ENCODE data around the gene SIRT7. TPM values are rescaled to one million over a fixed set of nuclear protein-coding genes. Genes with fewer than 3 reads are reported as not detected.

SIRT7 gene
- total and polyA plus RNA-seq, 7 donors, result 11.4 to 62.2 (median 28.8) TPM

- TF ChIP-seq POLR2AphosphoS5 (IDR thresholded peaks at IDR 0.05) (no peak), POLR2A (IDR thresholded peaks at IDR 0.05) (no peak), CTCF (IDR thresholded peaks at IDR 0.05) (no peak), EP300 (IDR thresholded peaks at IDR 0.05) (no peak)
- no peaks in the 10 kb centered on the region for H3K9me3 ChIP-seq
- no peak overlapping the region for H3K4me3 ChIP-seq
- peaks cover 4 to 68% (median 34%) of the 10 kb centered on the region in 4 donors for H3K36me3 ChIP-seq
- H3K27ac ChIP-seq, result no peak overlapping the region
- WGBS, 2 donors, result 95 to 96% methylated on average over 9 of the region's 9 CpGs
- intact Hi-C loops (cut with DNase I), result no loop called here
- H3K27me3 ChIP-seq, result peaks cover 4 to 27% (median 23%) of the 10 kb centered on the region in 3 donors
- H3K4me1 ChIP-seq, result peaks cover 0 to 15% (median 14%) of the 10 kb centered on the region in 4 donors
- no peak for DNase-seq
These were observed 19.1 kb downstream of the SIRT7 start for GRCh38 chr17:81898885-81899284.

- H3K4me3 ChIP-seq, result no peak overlapping the region
- no peaks in the 10 kb centered on the region for H3K9me3 ChIP-seq
- intact Hi-C loops (cut with DNase I), result no loop called here
- H3K27me3 ChIP-seq, result peaks cover 4 to 24% (median 23%) of the 10 kb centered on the region in 3 donors
- DNase-seq, result no peak
- no peak overlapping the region for H3K27ac ChIP-seq
- no peak for TF ChIP-seq POLR2AphosphoS5 (IDR thresholded peaks at IDR 0.05)
- no peak for TF ChIP-seq POLR2A (IDR thresholded peaks at IDR 0.05)
- TF ChIP-seq EP300 (IDR thresholded peaks at IDR 0.05), result no peak
- 94 to 95% methylated on average over 19 of the region's 19 CpGs for WGBS, 2 donors
- H3K36me3 ChIP-seq, result peaks cover 4 to 70% (median 34%) of the 10 kb centered on the region in 4 donors
- H3K4me1 ChIP-seq, result peaks cover 0 to 17% (median 14%) of the 10 kb centered on the region in 4 donors
These were observed 19.7 kb downstream of the SIRT7 start for GRCh38 chr17:81898029-81898866.

- no peak for TF ChIP-seq EP300 (IDR thresholded peaks at IDR 0.05)
- TF ChIP-seq POLR2AphosphoS5 (IDR thresholded peaks at IDR 0.05), result no peak
- TF ChIP-seq POLR2A (IDR thresholded peaks at IDR 0.05), result no peak
- TF ChIP-seq CTCF (IDR thresholded peaks at IDR 0.05), result no peak
- intact Hi-C loops (cut with DNase I), result no loop called here
- H3K27ac ChIP-seq, result no peak overlapping the region
- peaks cover 0 to 21% (median 16%) of the 10 kb centered on the region in 4 donors for H3K4me1 ChIP-seq
- peaks cover 4 to 67% (median 34%) of the 10 kb centered on the region in 4 donors for H3K36me3 ChIP-seq
- H3K9me3 ChIP-seq, result no peaks in the 10 kb centered on the region
- H3K27me3 ChIP-seq, result no peaks in the 10 kb centered on the region
- DNase-seq, result no peak
- H3K4me3 ChIP-seq, result no peak overlapping the region
- 93% methylated on average over 11 of the region's 11 CpGs for WGBS, 2 donors
These were observed 22.6 kb downstream of the SIRT7 start for GRCh38 chr17:81895400-81895799.

- Histone ChIP-seq H3K27me3 (no peaks in the 10 kb centered on the region), H3K4me3 (peak overlapping the region; percentile 77 to 99 (median 90)), H3K36me3 (peaks cover 24 to 64% (median 33%) of the 10 kb centered on the region in 4 donors), H3K27ac (peak overlapping the region; percentile 89 to 97 (median 94)), H3K4me1 (peaks cover 0 to 32% (median 26%) of the 10 kb centered on the region in 4 donors), H3K9me3 (no peaks in the 10 kb centered on the region)
- 1% methylated on average over 40 of the region's 40 CpGs for WGBS, 2 donors
- intact Hi-C loops (cut with DNase I), result loop anchor here (2.0 kb wide), 1 partner anchor 20 kb away; the partner anchor contains the start of gene ARHGDIA
- TF ChIP-seq CTCF (IDR thresholded peaks at IDR 0.05) (no peak), POLR2A (IDR thresholded peaks at IDR 0.05) (no peak), EP300 (IDR thresholded peaks at IDR 0.05) (no peak), POLR2AphosphoS5 (IDR thresholded peaks at IDR 0.05) (no peak)
- no peak for DNase-seq
These were observed 26.7 kb downstream of the SIRT7 start for GRCh38 chr17:81891303-81891552.
